CD4-positive, alpha-beta T cell treated with Interleukin-6 at 100 ng/mL for 8 hours (primary cell): ENCODE data around the gene PAEP.

Experiments used
- DNase-seq: peaks from one replicate; pipeline ENCODE4 v3.0.0-alpha.2; 2020; ENCODE audit warnings: mixed read lengths, low spot score

PAEP gene

GRCh38 chr9:135551031-135551430 lies 10.5 kb upstream of the PAEP start:
- DNase-seq: no peak

GRCh38 chr9:135551456-135551855 lies 10.1 kb upstream of the PAEP start:
- DNase-seq: no peak

- DNase-seq: no peak
These were observed 9.4 kb upstream of the PAEP start for GRCh38 chr9:135552021-135552697.

GRCh38 chr9:135552698-135553171 lies 8.8 kb upstream of the PAEP start:
- DNase-seq: no peak

- DNase-seq: no peak
These were observed 6.8 kb upstream of the PAEP start for GRCh38 chr9:135554718-135555117.

GRCh38 chr9:135555203-135555602 lies 6.4 kb upstream of the PAEP start:
- no peak for DNase-seq

GRCh38 chr9:135555910-135556309 lies 5.6 kb upstream of the PAEP start:
- no peak for DNase-seq

GRCh38 chr9:135559606-135560005 lies 1.9 kb upstream of the PAEP start:
- DNase-seq: no peak

- DNase-seq: no peak
These were observed 734 bp downstream of the PAEP start for GRCh38 chr9:135562235-135562745.

GRCh38 chr9:135563039-135563476 lies 1.5 kb downstream of the PAEP start:
- no peak for DNase-seq

- no peak for DNase-seq
These were observed 2.3 kb downstream of the PAEP start for GRCh38 chr9:135563858-135564257.

GRCh38 chr9:135565141-135565628 lies 3.6 kb downstream of the PAEP start:
- no peak for DNase-seq

GRCh38 chr9:135565636-135566035 lies 4.1 kb downstream of the PAEP start:
- DNase-seq: no peak

- DNase-seq: no peak
These were observed 5.0 kb downstream of the PAEP start for GRCh38 chr9:135566552-135566951.

- no peak for DNase-seq
These were observed 5.8 kb downstream of the PAEP start for GRCh38 chr9:135567311-135567710.

- no peak for DNase-seq
These were observed 6.5 kb downstream of the PAEP start for GRCh38 chr9:135568026-135568425.

- DNase-seq: no peak
These were observed 8.9 kb downstream of the PAEP start for GRCh38 chr9:135570456-135570855.

GRCh38 chr9:135572233-135572632 lies 10.7 kb downstream of the PAEP start:
- no peak for DNase-seq

GRCh38 chr9:135573124-135573523 lies 11.6 kb downstream of the PAEP start:
- no peak for DNase-seq

GRCh38 chr9:135574331-135574730 lies 12.8 kb downstream of the PAEP start:
- DNase-seq: no peak

- no peak for DNase-seq
These were observed 13.4 kb downstream of the PAEP start for GRCh38 chr9:135574943-135575342.

GRCh38 chr9:135575995-135576631 lies 14.6 kb downstream of the PAEP start:
- no peak for DNase-seq

- no peak for DNase-seq
These were observed 15.7 kb downstream of the PAEP start for GRCh38 chr9:135577256-135577655.
